Measurements from ENCODE around the gene KANK2. TPM values are rescaled to one million over a fixed set of nuclear protein-coding genes. Genes with fewer than 3 reads are reported as not detected.

The KANK2 gene
- total RNA-seq, 1 donor from 2014 or later, result 486 TPM

- no peaks in the 10 kb centered on the region for H3K27me3 ChIP-seq
- H3K4me3 ChIP-seq, result no peak overlapping the region
- no peak for DNase-seq (ENCODE audit: extremely low spot score in 2 of 2)
- TF ChIP-seq POLR2A (IDR thresholded peaks at IDR 0.05) (no peak), POLR2AphosphoS5 (IDR thresholded peaks at IDR 0.05; ENCODE audit: insufficient read depth in 1 of 2, low read depth in 1 of 2) (no peak), CTCF (IDR thresholded peaks at IDR 0.05) (no peak)
- H3K36me3 ChIP-seq, result peaks cover 0 to 35% of the 10 kb centered on the region in 2 donors
- intact Hi-C loops (cut with DNase I), result no loop called here
- peaks cover 3% of the 10 kb centered on the region for H3K9me3 ChIP-seq
- H3K4me1 ChIP-seq, result no peaks in the 10 kb centered on the region
- no peak overlapping the region for H3K27ac ChIP-seq
Measured at GRCh38 chr19:11234486-11235075, 37.2 kb upstream of the KANK2 start.

DNA sequence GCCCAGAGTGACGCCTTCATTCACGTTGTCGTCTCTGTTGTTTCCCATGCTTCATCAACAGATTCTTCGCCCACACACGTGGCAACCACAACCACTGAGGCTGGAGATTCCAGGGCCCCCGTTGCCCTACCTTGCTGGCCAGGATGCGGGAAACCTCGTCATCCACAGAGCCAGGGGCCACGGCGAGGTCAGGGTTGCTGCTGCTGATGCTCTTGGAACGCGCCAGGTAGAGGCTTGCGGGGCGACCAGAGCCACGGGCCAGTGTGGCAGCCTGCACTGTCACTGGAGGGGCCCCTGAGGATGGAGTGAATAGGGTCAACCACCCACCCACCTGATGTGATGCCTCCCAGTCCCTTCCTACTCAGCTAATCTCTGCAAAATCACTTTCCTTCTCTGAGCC is 35.7 kb upstream of the KANK2 start:
- no peaks in the 10 kb centered on the region for H3K9me3 ChIP-seq
- peaks cover 0 to 23% of the 10 kb centered on the region in 2 donors for H3K36me3 ChIP-seq
- no peak for DNase-seq (ENCODE audit: extremely low spot score in 2 of 2)
- intact Hi-C loops (cut with DNase I), result no loop called here
- no peak overlapping the region for H3K4me3 ChIP-seq
- H3K27ac ChIP-seq, result no peak overlapping the region
- no peaks in the 10 kb centered on the region for H3K4me1 ChIP-seq
- TF ChIP-seq CTCF (IDR thresholded peaks at IDR 0.05) (no peak), POLR2A (IDR thresholded peaks at IDR 0.05) (no peak), POLR2AphosphoS5 (IDR thresholded peaks at IDR 0.05; ENCODE audit: insufficient read depth in 1 of 2, low read depth in 1 of 2) (no peak)
- H3K27me3 ChIP-seq, result no peaks in the 10 kb centered on the region

DNA sequence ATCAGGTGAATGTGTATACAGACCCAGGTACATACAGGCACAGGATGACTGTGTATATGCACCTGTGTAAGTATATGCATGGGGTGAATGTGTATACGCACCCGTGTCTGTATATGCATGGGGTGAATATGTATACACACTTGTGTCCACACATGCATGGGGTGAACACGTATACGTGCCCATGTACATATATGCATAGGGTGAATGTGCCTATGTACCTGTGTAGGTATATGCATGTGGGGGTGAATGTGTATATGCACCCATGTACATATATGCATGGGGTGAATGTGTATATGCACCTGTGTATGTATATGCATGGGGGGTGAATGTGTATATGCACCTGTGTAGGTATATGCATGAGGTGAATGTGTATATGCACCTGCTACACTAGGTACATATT is 35.2 kb upstream of the KANK2 start:
- DNase-seq (ENCODE audit: extremely low spot score in 2 of 2), result no peak
- Histone ChIP-seq H3K4me3 (no peak overlapping the region), H3K9me3 (no peaks in the 10 kb centered on the region), H3K27me3 (no peaks in the 10 kb centered on the region), H3K4me1 (no peaks in the 10 kb centered on the region), H3K27ac (no peak overlapping the region), H3K36me3 (peaks cover 0 to 23% of the 10 kb centered on the region in 2 donors)
- intact Hi-C loops (cut with DNase I), result no loop called here
- no peak for TF ChIP-seq CTCF (IDR thresholded peaks at IDR 0.05)
- TF ChIP-seq POLR2A (IDR thresholded peaks at IDR 0.05), result no peak
- TF ChIP-seq POLR2AphosphoS5 (IDR thresholded peaks at IDR 0.05; ENCODE audit: insufficient read depth in 1 of 2, low read depth in 1 of 2), result no peak

DNA sequence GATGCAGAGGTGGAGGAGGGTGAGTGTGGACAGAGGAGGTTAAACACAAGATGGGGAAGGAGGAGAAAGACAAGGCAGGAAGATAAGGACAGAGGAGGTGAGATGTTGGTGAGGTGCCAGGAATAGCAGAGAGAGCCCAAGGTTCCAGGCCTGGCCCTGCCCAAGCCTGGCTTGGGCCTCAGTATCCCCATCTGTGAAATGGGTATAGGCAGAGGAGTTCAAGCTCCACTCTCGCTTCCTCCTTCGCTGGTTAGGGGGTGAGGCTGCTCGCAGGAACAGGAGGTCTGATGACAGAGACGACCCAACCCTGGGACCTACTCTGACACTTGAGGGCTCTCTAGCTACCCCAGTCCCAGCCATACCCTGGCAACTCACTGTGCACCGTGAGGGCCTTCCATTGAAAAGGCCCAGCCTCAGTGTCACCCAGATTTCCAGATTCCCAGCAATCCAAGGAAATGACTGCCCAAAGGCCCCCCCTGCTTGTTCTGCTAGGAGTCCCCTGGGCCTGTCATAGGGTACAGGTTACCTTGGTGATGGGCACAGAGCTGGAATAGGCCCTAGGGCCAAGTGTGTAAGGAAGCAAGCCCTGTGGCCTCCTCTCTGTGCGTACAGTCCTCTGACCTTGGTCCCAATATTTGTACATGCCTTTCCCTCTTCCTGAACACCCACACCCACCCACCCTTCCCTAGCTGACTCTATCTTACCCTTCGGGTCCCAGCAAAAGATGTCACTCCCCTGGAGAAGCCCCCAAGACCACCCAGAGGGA is 33.5 kb upstream of the KANK2 start:
- TF ChIP-seq POLR2AphosphoS5 (IDR thresholded peaks at IDR 0.05; ENCODE audit: insufficient read depth in 1 of 2, low read depth in 1 of 2) (no peak), POLR2A (IDR thresholded peaks at IDR 0.05) (no peak), CTCF (IDR thresholded peaks at IDR 0.05) (no peak)
- no peak overlapping the region for H3K27ac ChIP-seq
- no peaks in the 10 kb centered on the region for H3K27me3 ChIP-seq
- intact Hi-C loops (cut with DNase I), result no loop called here
- H3K9me3 ChIP-seq, result no peaks in the 10 kb centered on the region
- H3K4me1 ChIP-seq, result no peaks in the 10 kb centered on the region
- DNase-seq (ENCODE audit: extremely low spot score in 2 of 2), result no peak
- peaks cover 0 to 28% of the 10 kb centered on the region in 2 donors for H3K36me3 ChIP-seq
- H3K4me3 ChIP-seq, result no peak overlapping the region
